Stimulated activated naive CD4-positive, alpha-beta T cell treated with Interleukin-2 at 50 U/mL for 16 hours (primary cell): ENCODE measurements around the gene PNN.
"Not testable (repeated sequence)": the region's sequence is repeated elsewhere in the genome, so short reads cannot be mapped to it uniquely, and the experiment has no call there.

Experiments
- DNase-seq: peaks from one replicate; lab custom pipeline; 2025; lab: John Stamatoyannopoulos, UW

Gene PNN

GRCh38 chr14:39174560-39175444 lies at the start of gene PNN:
Gene PNN, plus strand, starts transcription at chr14:39175254. Its CDS starts 26 bp downstream, at chr14:39175280.
- DNase-seq = peak; percentile 97

- not testable (repeated sequence) for DNase-seq
Measured at GRCh38 chr14:39137835-39138234, 37.2 kb upstream of the PNN start.

GRCh38 chr14:39138440-39138839 lies 36.6 kb upstream of the PNN start:
- no peak for DNase-seq

GRCh38 chr14:39140170-39140569 lies 34.9 kb upstream of the PNN start:
- no peak for DNase-seq

- not testable (repeated sequence) for DNase-seq
Measured at GRCh38 chr14:39141623-39142022, 33.4 kb upstream of the PNN start.

- DNase-seq = not testable (repeated sequence)
Measured at GRCh38 chr14:39143226-39143625, 31.8 kb upstream of the PNN start.

GRCh38 chr14:39145266-39145966 lies 29.6 kb upstream of the PNN start:
- DNase-seq = no peak

GRCh38 chr14:39154594-39155189 lies 20.4 kb upstream of the PNN start:
- no peak for DNase-seq

GRCh38 chr14:39157491-39157890 lies 17.6 kb upstream of the PNN start:
- DNase-seq = no peak

GRCh38 chr14:39158222-39158858 lies 16.7 kb upstream of the PNN start:
- no peak for DNase-seq

GRCh38 chr14:39160494-39160893 lies 14.6 kb upstream of the PNN start:
- no peak for DNase-seq

- not testable (repeated sequence) for DNase-seq
Measured at GRCh38 chr14:39167797-39168320, 7.2 kb upstream of the PNN start.

GRCh38 chr14:39168591-39168990 lies 6.5 kb upstream of the PNN start:
- no peak for DNase-seq

- DNase-seq = no peak
Measured at GRCh38 chr14:39169541-39169900, 5.5 kb upstream of the PNN start.

- no peak for DNase-seq
Measured at GRCh38 chr14:39173198-39173597, 1.9 kb upstream of the PNN start.

- DNase-seq = peak; percentile 46
Measured at GRCh38 chr14:39175445-39176262, 600 bp downstream of the PNN start.

- DNase-seq = no peak
Measured at GRCh38 chr14:39176263-39177167, 1.5 kb downstream of the PNN start.

- no peak for DNase-seq
Measured at GRCh38 chr14:39177168-39177545, 2.1 kb downstream of the PNN start.

GRCh38 chr14:39179042-39179441 lies 4.0 kb downstream of the PNN start:
- DNase-seq = no peak

GRCh38 chr14:39180553-39180952 lies 5.5 kb downstream of the PNN start:
- no peak for DNase-seq
